ENCODE measurements around the gene RASL12. TPM values are rescaled to one million over a fixed set of nuclear protein-coding genes. Genes with fewer than 3 reads are reported as not detected.
"Not testable (repeated sequence)": the region's sequence is repeated elsewhere in the genome, so short reads cannot be mapped to it uniquely, and the experiment has no call there.

RASL12 gene
- total RNA-seq, 1 donor: 0.36 TPM

DNA sequence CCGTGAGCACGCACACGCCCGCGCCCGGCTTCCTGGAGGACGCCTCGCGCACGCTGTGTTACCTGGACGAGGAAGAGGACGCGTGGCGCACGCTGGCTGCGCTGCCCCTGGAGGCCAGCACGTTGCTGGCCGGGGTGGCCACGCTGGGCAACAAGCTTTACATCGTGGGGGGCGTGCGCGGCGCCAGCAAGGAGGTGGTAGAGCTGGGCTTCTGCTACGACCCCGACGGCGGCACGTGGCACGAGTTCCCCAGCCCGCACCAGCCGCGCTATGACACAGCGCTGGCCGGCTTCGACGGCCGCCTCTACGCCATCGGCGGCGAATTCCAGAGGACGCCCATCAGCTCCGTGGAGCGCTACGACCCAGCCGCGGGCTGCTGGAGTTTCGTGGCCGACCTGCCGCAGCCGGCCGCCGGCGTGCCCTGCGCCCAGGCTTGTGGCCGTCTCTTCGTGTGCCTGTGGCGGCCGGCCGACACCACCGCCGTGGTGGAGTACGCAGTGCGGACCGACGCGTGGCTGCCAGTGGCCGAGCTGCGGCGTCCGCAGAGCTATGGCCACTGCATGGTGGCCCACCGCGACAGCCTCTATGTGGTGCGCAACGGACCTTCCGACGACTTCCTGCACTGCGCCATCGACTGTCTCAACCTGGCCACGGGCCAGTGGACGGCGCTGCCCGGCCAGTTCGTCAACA is 9.6 kb upstream of the RASL12 start:
- Histone ChIP-seq H3K4me1 (ENCODE audit: insufficient read depth, low read length) (peaks cover under 1% of the 10 kb centered on the region), H3K27ac (ENCODE audit: low read depth, low read length) (no peak overlapping the region), H3K79me2 (ENCODE audit: insufficient read depth, low read length) (no peaks in the 10 kb centered on the region), H3K4me2 (ENCODE audit: insufficient read depth, low read length) (no peak overlapping the region), H3K27me3 (ENCODE audit: insufficient read depth, low read length) (peaks cover 12% of the 10 kb centered on the region), H4K20me1 (ENCODE audit: insufficient read depth, low read length) (no peaks in the 10 kb centered on the region), H3K4me3 (ENCODE audit: insufficient read depth, low read length) (no peak overlapping the region), H3K9me3 (ENCODE audit: low read depth, low read length) (no peaks in the 10 kb centered on the region), H3K36me3 (ENCODE audit: insufficient read depth, low read length) (no peaks in the 10 kb centered on the region), H2AFZ (ENCODE audit: low read length) (no peak overlapping the region)
- TF ChIP-seq, protein P1, sequence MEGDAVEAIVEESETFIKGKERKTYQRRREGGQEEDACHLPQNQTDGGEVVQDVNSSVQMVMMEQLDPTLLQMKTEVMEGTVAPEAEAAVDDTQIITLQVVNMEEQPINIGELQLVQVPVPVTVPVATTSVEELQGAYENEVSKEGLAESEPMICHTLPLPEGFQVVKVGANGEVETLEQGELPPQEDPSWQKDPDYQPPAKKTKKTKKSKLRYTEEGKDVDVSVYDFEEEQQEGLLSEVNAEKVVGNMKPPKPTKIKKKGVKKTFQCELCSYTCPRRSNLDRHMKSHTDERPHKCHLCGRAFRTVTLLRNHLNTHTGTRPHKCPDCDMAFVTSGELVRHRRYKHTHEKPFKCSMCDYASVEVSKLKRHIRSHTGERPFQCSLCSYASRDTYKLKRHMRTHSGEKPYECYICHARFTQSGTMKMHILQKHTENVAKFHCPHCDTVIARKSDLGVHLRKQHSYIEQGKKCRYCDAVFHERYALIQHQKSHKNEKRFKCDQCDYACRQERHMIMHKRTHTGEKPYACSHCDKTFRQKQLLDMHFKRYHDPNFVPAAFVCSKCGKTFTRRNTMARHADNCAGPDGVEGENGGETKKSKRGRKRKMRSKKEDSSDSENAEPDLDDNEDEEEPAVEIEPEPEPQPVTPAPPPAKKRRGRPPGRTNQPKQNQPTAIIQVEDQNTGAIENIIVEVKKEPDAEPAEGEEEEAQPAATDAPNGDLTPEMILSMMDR (IDR thresholded peaks at IDR 0.05; ENCODE audit: extremely low read depth, low read depth, low read length): no peak
- DNase-seq (ENCODE audit: insufficient read length, low spot score, missing footprints): no peak

DNA sequence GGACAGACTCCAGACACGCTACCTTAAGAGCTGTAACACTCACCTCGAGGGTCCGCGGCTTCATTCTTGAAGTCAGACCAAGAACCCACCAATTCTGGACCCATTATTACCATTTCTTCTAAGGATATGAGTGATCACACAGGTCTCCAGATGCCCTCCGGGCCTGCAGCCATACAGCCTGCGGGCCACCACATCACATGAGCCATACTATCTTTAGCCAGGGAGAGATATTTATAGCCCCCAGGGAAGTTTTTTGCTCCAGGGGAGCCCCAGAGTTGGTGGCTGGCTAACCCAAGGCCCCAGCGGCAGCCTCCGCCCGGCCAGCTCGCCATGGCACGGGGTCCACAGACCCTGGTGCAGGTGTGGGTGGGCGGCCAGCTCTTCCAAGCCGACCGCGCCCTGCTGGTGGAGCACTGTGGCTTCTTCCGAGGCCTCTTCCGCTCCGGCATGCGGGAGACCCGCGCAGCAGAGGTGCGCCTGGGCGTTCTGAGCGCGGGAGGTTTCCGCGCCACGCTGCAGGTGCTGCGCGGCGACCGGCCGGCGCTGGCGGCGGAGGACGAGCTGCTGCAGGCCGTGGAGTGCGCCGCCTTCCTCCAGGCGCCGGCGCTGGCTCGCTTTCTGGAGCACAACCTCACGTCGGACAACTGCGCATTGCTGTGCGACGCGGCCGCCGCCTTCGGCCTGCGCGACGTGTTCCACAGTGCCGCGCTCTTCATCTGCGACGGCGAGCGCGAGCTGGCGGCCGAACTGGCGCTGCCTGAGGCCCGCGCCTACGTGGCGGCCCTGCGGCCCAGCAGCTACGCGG is 8.9 kb upstream of the RASL12 start, which contains the start of gene KBTBD13:
Gene KBTBD13 (plus strand): TSS at position 261 of the 805 bp plus-strand sequence. CDS start 70 bp downstream, at position 331.
- no peak within 1 kb of the TSS for H2AFZ ChIP-seq (ENCODE audit: low read length)
- H3K4me1 ChIP-seq (ENCODE audit: insufficient read depth, low read length): peaks cover 8% of the 10 kb centered on the region
- no peak within 1 kb of the TSS for H3K27ac ChIP-seq (ENCODE audit: low read depth, low read length)
- H3K27me3 ChIP-seq (ENCODE audit: insufficient read depth, low read length): peaks cover 6% of the 10 kb centered on the region
- no peaks in the 10 kb centered on the region for H3K36me3 ChIP-seq (ENCODE audit: insufficient read depth, low read length)
- H3K9me3 ChIP-seq (ENCODE audit: low read depth, low read length): no peaks in the 10 kb centered on the region
- no peak within 1 kb of the TSS for H3K4me2 ChIP-seq (ENCODE audit: insufficient read depth, low read length)
- H3K79me2 ChIP-seq (ENCODE audit: insufficient read depth, low read length): no peaks in the 10 kb centered on the region
- no peak for DNase-seq (ENCODE audit: insufficient read length, low spot score, missing footprints)
- TF ChIP-seq, protein P1 (IDR thresholded peaks at IDR 0.05; ENCODE audit: extremely low read depth, low read depth, low read length): no peak
- no peak within 1 kb of the TSS for H3K4me3 ChIP-seq (ENCODE audit: insufficient read depth, low read length)
- no peaks in the 10 kb centered on the region for H4K20me1 ChIP-seq (ENCODE audit: insufficient read depth, low read length)

DNA sequence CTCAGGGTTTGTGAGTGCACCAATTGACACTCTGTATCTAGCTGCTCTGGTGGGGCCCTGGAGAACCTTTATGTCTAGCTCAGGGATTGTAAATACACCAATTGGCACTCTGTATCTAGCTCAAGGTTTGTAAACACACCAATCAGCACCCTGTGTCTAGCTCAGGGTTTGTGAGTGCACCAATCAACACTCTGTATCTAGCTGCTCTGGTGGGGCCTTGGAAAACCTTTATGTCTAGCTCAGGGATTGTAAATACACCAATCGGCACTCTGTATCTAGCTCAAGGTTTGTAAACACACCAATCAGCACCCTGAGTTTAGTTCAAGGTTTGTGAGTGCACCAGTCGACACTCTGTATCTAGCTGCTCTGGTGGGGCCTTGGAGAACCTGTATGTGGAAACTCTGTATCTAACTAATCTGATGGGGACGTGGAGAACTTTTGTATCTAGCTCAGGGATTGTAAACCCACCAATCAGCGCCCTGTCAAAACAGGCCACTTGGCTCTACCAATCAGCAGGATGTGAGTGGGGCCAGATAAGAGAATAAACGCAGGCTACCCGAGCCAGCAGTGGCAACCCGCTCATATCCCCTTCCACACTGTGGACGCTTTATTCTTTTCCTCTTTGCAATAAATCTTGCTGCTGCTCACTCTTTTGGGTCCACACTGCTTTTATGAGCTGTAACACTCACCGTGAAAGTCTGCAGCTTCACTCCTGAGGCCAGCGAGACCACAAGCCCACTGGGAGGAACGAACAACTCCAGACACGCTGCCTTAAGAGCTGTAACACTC is 8.0 kb upstream of the RASL12 start:
- not testable (repeated sequence) for H4K20me1 ChIP-seq (ENCODE audit: insufficient read depth, low read length); H3K79me2 ChIP-seq (ENCODE audit: insufficient read depth, low read length); H3K4me1 ChIP-seq (ENCODE audit: insufficient read depth, low read length); H3K4me3 ChIP-seq (ENCODE audit: insufficient read depth, low read length); H3K4me2 ChIP-seq (ENCODE audit: insufficient read depth, low read length); H3K27ac ChIP-seq (ENCODE audit: low read depth, low read length); H3K27me3 ChIP-seq (ENCODE audit: insufficient read depth, low read length); H3K9me3 ChIP-seq (ENCODE audit: low read depth, low read length); DNase-seq (ENCODE audit: insufficient read length, low spot score, missing footprints); H2AFZ ChIP-seq (ENCODE audit: low read length); H3K36me3 ChIP-seq (ENCODE audit: insufficient read depth, low read length)

DNA sequence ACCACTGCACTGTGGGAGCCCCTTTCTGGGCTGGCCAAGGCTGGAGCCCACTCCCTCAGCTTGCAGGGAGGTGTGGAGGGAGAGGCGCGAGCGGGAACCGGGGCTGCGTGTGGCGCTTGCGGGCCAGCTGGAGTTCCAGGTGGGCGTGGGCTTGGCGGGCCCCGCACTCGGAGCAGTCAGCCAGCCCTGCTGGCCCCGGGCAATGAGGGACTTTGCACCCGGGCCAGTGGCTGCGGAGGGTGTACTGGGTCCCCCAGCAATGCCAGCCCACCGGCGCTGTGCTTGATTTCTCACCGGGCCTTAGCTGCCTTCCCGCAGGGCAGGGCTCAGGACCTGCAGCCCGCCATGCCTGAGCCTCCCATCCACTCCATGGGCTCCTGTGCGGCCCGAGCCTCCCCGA is 7.2 kb upstream of the RASL12 start:
- not testable (repeated sequence) for H3K27ac ChIP-seq (ENCODE audit: low read depth, low read length); H3K4me2 ChIP-seq (ENCODE audit: insufficient read depth, low read length); H3K9me3 ChIP-seq (ENCODE audit: low read depth, low read length); H2AFZ ChIP-seq (ENCODE audit: low read length); H3K79me2 ChIP-seq (ENCODE audit: insufficient read depth, low read length); H4K20me1 ChIP-seq (ENCODE audit: insufficient read depth, low read length); H3K4me3 ChIP-seq (ENCODE audit: insufficient read depth, low read length); H3K27me3 ChIP-seq (ENCODE audit: insufficient read depth, low read length); DNase-seq (ENCODE audit: insufficient read length, low spot score, missing footprints); H3K36me3 ChIP-seq (ENCODE audit: insufficient read depth, low read length); H3K4me1 ChIP-seq (ENCODE audit: insufficient read depth, low read length)
